Natural killer cell (primary cell): Measurements from ENCODE around the gene MCTP1. TPM values are rescaled to one million over a fixed set of nuclear protein-coding genes. Genes with fewer than 3 reads are reported as not detected.
"Not testable (repeated sequence)": the region's sequence is repeated elsewhere in the genome, so short reads cannot be mapped to it uniquely, and the experiment has no call there.

Experiments used
- ATAC-seq, 3 donors: fragments of 150-1000 bp in 2 of 3; fragments of 200-7000 bp in 1 of 3; cut with Tn5 transposase; 1 replicate in 1 of 3; 2 replicates in 2 of 3; pipeline ENCODE4 v1.10.0; 2021; ENCODE audit warnings: mild to moderate bottlenecking in 2 of 3, moderate library complexity in 2 of 3
- DNase-seq, 2 donors: peaks; one replicate each; pipeline versions ENCODE4 v3.0.0 to v3.0.0-alpha.2; 2013 to 2021; ENCODE audit warnings: mixed read lengths in 1 of 2
- H3K27ac ChIP-seq: one replicate; pipeline ENCODE4 v1.5.1; 2013; ENCODE audit warnings: mild to moderate bottlenecking, low read length
- H3K27me3 ChIP-seq: one replicate; pipeline ENCODE4 v1.6.1; 2013; ENCODE audit warnings: low read length; ENCODE audit not compliant: control insufficient read depth, insufficient read depth
- H3K36me3 ChIP-seq: one replicate; pipeline ENCODE4 v1.6.1; 2013; ENCODE audit warnings: low read length; ENCODE audit not compliant: control insufficient read depth, insufficient read depth
- H3K4me1 ChIP-seq: one replicate; pipeline ENCODE4 v1.6.1; 2013; ENCODE audit warnings: low read length; ENCODE audit not compliant: control insufficient read depth, insufficient read depth
- H3K4me3 ChIP-seq: one replicate; pipeline ENCODE4 v1.5.1; 2013; ENCODE audit warnings: low read length
- H3K9me3 ChIP-seq: one replicate; pipeline ENCODE4 v1.6.1; 2013; ENCODE audit warnings: low read length; ENCODE audit not compliant: control insufficient read depth, insufficient read depth
- H3K27ac Mint-ChIP-seq, 2 donors: one replicate each; pipeline ENCODE4 v1.8.0; 2022; ENCODE audit warnings: mild to moderate bottlenecking in 2 of 2, mixed read lengths in 2 of 2, moderate library complexity in 1 of 2
- H3K27me3 Mint-ChIP-seq, 2 donors: one replicate each; pipeline ENCODE4 v1.8.0; 2022; ENCODE audit warnings: low read depth in 2 of 2, mixed read lengths in 2 of 2
- H3K36me3 Mint-ChIP-seq: one replicate; pipeline ENCODE4 v1.8.0; 2022; ENCODE audit warnings: mixed read lengths
- H3K4me1 Mint-ChIP-seq, 2 donors: one replicate each; pipeline ENCODE4 v1.8.0; 2022; ENCODE audit warnings: mixed read lengths in 2 of 2
- H3K4me3 Mint-ChIP-seq: one replicate; pipeline ENCODE4 v1.8.0; 2022; ENCODE audit warnings: mild to moderate bottlenecking, moderate library complexity, mixed read lengths
- H3K9me3 Mint-ChIP-seq, 2 donors: one replicate each; pipeline ENCODE4 v1.8.0; 2022; ENCODE audit warnings: mixed read lengths in 2 of 2
- CTCF ChIP-seq: fragments of 200-600 bp; IDR thresholded peaks from one replicate; pipeline ENCODE4 v1.8.0; 2022; ENCODE audit warnings: antibody characterized with exemption
- WGBS: methylation state at CpG from one replicate; pipeline ENCODE4 v1.1.7; 2013; ENCODE audit warnings: missing lambda C conversion rate; ENCODE audit not compliant: insufficient coverage; 5-methylcytosine and 5-hydroxymethylcytosine counted together
- intact Hi-C: fragments of 100-400 bp; cut with micrococcal nuclease; formaldehyde crosslinking; loops from one replicate; pipeline ENCODE4 v1.14.2; 2022
- total RNA-seq, 4 donors: library from RNA; stranded (reverse); fragments of 120-200 nt in 1 of 4; gene quantifications; one replicate each; pipeline versions ENCODE4 v1.2.3 to v1.2.4, GENCODE V29; 2013 to 2022

The MCTP1 gene
- total RNA-seq, 3 donors from 2014 or later (not counting 1 experiment from before 2014, with no cell fraction given): 4.7 to 15.1 (median 9.8) TPM

GRCh38 chr5:94967525-94967924 lies 317.4 kb downstream of the MCTP1 start:
- no peak for TF ChIP-seq CTCF
- Histone ChIP-seq H3K4me3 (no peak overlapping the region), H3K36me3 (no peaks in the 10 kb centered on the region), H3K27me3 (no peaks in the 10 kb centered on the region), H3K27ac (no peak overlapping the region), H3K9me3 (no peaks in the 10 kb centered on the region), H3K4me1 (no peaks in the 10 kb centered on the region)
- intact Hi-C loops: loop anchor here (10.0 kb wide), 1 partner anchor 297 kb away; no protein-coding TSS in a partner anchor
- Mint-ChIP-seq H3K4me3 (no peak overlapping the region), H3K27ac (no peak overlapping the region), H3K4me1 (no peaks in the 10 kb centered on the region), H3K9me3 (no peaks in the 10 kb centered on the region), H3K36me3 (no peaks in the 10 kb centered on the region), H3K27me3 (no peaks in the 10 kb centered on the region)
- ATAC-seq (no peak), DNase-seq (no peak)
- 82% methylated on average over 4 of the region's 6 CpGs for WGBS

DNA sequence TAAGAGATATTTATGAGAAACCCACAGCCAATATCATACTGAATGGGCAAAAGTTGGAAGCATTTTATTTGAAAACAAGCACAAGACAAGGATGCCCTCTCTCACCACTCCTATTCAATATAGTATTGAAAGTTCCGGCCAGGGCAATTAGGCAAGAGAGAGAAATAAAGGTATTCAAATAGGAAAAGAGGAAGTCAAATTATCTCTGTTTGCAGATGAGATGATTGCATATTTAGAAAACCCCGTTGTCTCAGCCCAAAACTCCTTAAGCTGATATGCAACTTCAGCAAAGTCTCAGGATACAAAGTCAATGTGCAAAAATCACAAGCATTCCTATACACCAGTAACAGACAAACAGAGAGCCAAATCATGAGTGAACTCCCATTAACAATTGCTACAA lies 325.6 kb downstream of the MCTP1 start:
- H3K27ac ChIP-seq, H3K27me3 Mint-ChIP-seq, DNase-seq, H3K9me3 Mint-ChIP-seq, H3K4me3 ChIP-seq, ATAC-seq, H3K36me3 ChIP-seq, H3K4me3 Mint-ChIP-seq, H3K4me1 ChIP-seq, H3K4me1 Mint-ChIP-seq, H3K27ac Mint-ChIP-seq, H3K27me3 ChIP-seq, intact Hi-C loops, H3K9me3 ChIP-seq, H3K36me3 Mint-ChIP-seq: not testable (repeated sequence)
- WGBS: 60% methylated on average over 1 of the region's 2 CpGs

DNA sequence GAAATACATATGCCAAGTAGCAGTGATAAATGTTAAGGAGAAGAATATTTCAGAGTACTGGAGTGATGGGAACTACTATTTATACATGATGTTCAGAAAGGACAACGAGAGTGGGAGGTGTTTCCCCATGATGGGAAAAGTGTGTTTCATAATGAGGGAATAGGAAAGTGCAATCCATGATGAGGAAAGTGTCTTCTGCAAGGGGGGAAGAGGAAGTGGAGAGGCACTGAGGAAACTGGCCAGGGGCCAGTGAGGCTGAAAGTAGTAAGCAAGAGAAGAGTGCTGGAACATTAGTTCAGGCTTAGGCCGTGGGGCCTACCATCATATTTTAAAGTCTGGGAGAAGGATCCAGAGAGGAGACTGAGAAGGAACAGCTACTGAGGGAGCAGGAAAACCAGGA lies 339.2 kb downstream of the MCTP1 start:
- Mint-ChIP-seq H3K27me3 (no peaks in the 10 kb centered on the region), H3K27ac (no peak overlapping the region), H3K4me1 (no peaks in the 10 kb centered on the region), H3K4me3 (no peak overlapping the region), H3K9me3 (no peaks in the 10 kb centered on the region), H3K36me3 (no peaks in the 10 kb centered on the region)
- H3K27ac ChIP-seq: no peak overlapping the region
- no peaks in the 10 kb centered on the region for H3K36me3 ChIP-seq
- intact Hi-C loops: no loop called here
- no peak for TF ChIP-seq CTCF
- H3K4me1 ChIP-seq: no peaks in the 10 kb centered on the region
- no peaks in the 10 kb centered on the region for H3K9me3 ChIP-seq
- WGBS: 77% methylated on average over 2 of the region's 2 CpGs
- ATAC-seq (no peak), DNase-seq (no peak)
- H3K4me3 ChIP-seq: no peak overlapping the region
- no peaks in the 10 kb centered on the region for H3K27me3 ChIP-seq

DNA sequence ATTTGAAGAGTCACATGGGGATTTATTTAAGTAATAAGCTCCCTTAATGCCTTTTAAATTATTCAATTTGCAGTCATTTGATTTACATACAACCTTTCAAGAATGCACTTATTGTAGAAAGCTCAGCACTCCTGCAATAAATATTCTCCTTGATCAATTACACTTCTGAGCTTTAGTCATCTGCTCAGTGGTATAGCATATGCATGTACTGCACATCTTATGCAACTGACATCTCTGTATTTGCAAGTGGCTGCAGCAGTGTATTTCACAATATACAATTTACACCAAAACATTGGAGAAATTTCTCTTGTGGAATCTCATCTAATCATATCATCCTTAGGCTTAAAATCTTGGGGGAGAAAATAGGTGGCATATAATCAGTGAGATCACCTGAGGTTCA lies 340.7 kb downstream of the MCTP1 start:
- Mint-ChIP-seq H3K4me1 (no peaks in the 10 kb centered on the region), H3K4me3 (no peak overlapping the region), H3K9me3 (no peaks in the 10 kb centered on the region), H3K27me3 (no peaks in the 10 kb centered on the region), H3K27ac (no peak overlapping the region), H3K36me3 (no peaks in the 10 kb centered on the region)
- no peak for DNase-seq
- Histone ChIP-seq H3K27ac (no peak overlapping the region), H3K36me3 (no peaks in the 10 kb centered on the region), H3K27me3 (no peaks in the 10 kb centered on the region), H3K4me3 (no peak overlapping the region), H3K9me3 (no peaks in the 10 kb centered on the region), H3K4me1 (no peaks in the 10 kb centered on the region)
- TF ChIP-seq CTCF: no peak
- ATAC-seq: no peak
- intact Hi-C loops: no loop called here
